MCF 10A (cell line): Measurements from ENCODE around the gene SNX30. TPM values are rescaled to one million over a fixed set of nuclear protein-coding genes. Genes with fewer than 3 reads are reported as not detected.

Source experiments
- BruUV-seq: library from RNA; stranded (reverse); fragments of 400-500 nt; replicated peaks from 2 replicates; lab custom pipeline; 2021; lab: Mats Ljungman, UMichigan
- CTCF ChIA-PET: fragments of 300-600 bp; sonication (Branson Sonifier 250); formaldehyde crosslinking; extraction: SDS; loops from one replicate; lab custom pipeline; 2021; ENCODE audit warnings: antibody characterized with exemption, inconsistent platforms; lab: Yijun Ruan, JAX
- POLR2A ChIA-PET: fragments of 300-600, 350-650 bp; sonication (Branson Sonifier 250); formaldehyde crosslinking; extraction: SDS; loops from one replicate; lab custom pipeline; 2020; ENCODE audit warnings: antibody characterized with exemption, inconsistent platforms; lab: Yijun Ruan, JAX
- DNase-seq: peaks from one replicate; pipeline ENCODE4 v3.0.0-alpha.2; 2018; ENCODE audit not compliant: unreplicated experiment
- H3K27ac Mint-ChIP-seq: one replicate; pipeline ENCODE4 v1.8.0; 2022; ENCODE audit warnings: mild to moderate bottlenecking, low read depth, mixed read lengths; ENCODE audit not compliant: unreplicated experiment
- H3K27me3 Mint-ChIP-seq: one replicate; pipeline ENCODE4 v1.8.0; 2022; ENCODE audit warnings: mixed read lengths; ENCODE audit not compliant: insufficient read depth, unreplicated experiment
- H3K36me3 Mint-ChIP-seq: one replicate; pipeline ENCODE4 v1.8.0; 2022; ENCODE audit warnings: mild to moderate bottlenecking, moderate library complexity, mixed read lengths; ENCODE audit not compliant: insufficient read depth, unreplicated experiment
- H3K4me1 Mint-ChIP-seq: one replicate; pipeline ENCODE4 v1.8.0; 2022; ENCODE audit warnings: mixed read lengths; ENCODE audit not compliant: insufficient read depth, unreplicated experiment
- H3K4me3 Mint-ChIP-seq: one replicate; pipeline ENCODE4 v1.8.0; 2022; ENCODE audit warnings: mild to moderate bottlenecking, moderate library complexity, mixed read lengths; ENCODE audit not compliant: unreplicated experiment
- H3K9me3 Mint-ChIP-seq: one replicate; pipeline ENCODE4 v1.8.0; 2022; ENCODE audit warnings: mixed read lengths; ENCODE audit not compliant: unreplicated experiment
- CTCF ChIP-seq: fragments of 200-600 bp; IDR thresholded peaks from one replicate; pipeline ENCODE4 v1.8.0; 2022; ENCODE audit warnings: antibody characterized with exemption, mild to moderate bottlenecking; ENCODE audit not compliant: unreplicated experiment
- intact Hi-C: fragments of 100-400 bp; cut with micrococcal nuclease; formaldehyde crosslinking; loops from 2 replicates; pipeline ENCODE4 v1.14.1; 2022
- total RNA-seq: library from RNA; stranded (reverse); gene quantifications from 2 replicates; pipeline ENCODE4 v1.2.3, GENCODE V29; 2022

Gene SNX30
- total RNA-seq, 1 experiment from 2014 or later: 9.6 TPM

DNA sequence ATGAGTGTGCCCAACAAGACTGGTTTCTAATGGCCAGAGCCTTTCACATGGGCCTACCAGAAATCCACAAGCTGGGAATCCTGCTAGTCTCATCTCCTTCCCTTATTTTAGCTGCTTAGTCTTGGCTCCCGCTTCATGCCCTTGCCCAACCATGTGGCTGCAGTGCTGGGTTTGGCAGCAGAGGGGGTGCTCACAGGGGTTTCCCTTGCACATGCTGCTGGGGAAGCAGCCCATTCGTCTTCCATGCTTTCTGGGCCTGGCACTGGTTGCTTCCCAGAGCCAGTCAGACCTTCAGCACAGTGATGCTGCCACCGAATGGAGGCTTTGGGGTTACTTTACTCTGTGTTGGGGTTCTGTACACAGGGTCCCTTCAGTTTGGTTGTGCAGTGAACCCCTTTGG, 113.8 kb downstream of the SNX30 start:
- DNase-seq: no peak
- no peak for TF ChIP-seq CTCF
- Mint-ChIP-seq H3K27ac (no peak overlapping the region), H3K27me3 (no peaks in the 10 kb centered on the region), H3K9me3 (no peaks in the 10 kb centered on the region), H3K4me3 (no peak overlapping the region), H3K4me1 (peaks cover 15% of the 10 kb centered on the region), H3K36me3 (no peaks in the 10 kb centered on the region)
- ChIA-PET POLR2A (no interaction called here), CTCF (interaction anchor here (0.9 to 1.1 kb wide), 2 partner anchors 9 to 39 kb away, joined by 3 read pairs; no protein-coding TSS in a partner anchor)
- no TSS peak for BruUV-seq
- intact Hi-C loops: no loop called here

GRCh38 chr9:112864982-112865381, 114.4 kb downstream of the SNX30 start:
- Mint-ChIP-seq H3K36me3 (no peaks in the 10 kb centered on the region), H3K4me1 (peaks cover 15% of the 10 kb centered on the region), H3K27me3 (no peaks in the 10 kb centered on the region), H3K9me3 (no peaks in the 10 kb centered on the region), H3K27ac (no peak overlapping the region), H3K4me3 (no peak overlapping the region)
- no peak for DNase-seq
- POLR2A ChIA-PET: no interaction called here
- BruUV-seq: no TSS peak
- CTCF ChIA-PET: interaction anchor here (0.7 to 1.1 kb wide), 2 partner anchors 12 to 38 kb away, joined by 3 read pairs; no protein-coding TSS in a partner anchor
- TF ChIP-seq CTCF: no peak
- intact Hi-C loops: no loop called here

- BruUV-seq: no TSS peak
- Mint-ChIP-seq H3K27me3 (no peaks in the 10 kb centered on the region), H3K36me3 (peaks cover 8% of the 10 kb centered on the region), H3K4me1 (peaks cover 9% of the 10 kb centered on the region), H3K4me3 (peak overlapping the region; percentile 36), H3K27ac (peak overlapping the region; percentile 46), H3K9me3 (no peaks in the 10 kb centered on the region)
- DNase-seq: peak; percentile 89
- no peak for TF ChIP-seq CTCF
- intact Hi-C loops: no loop called here
- ChIA-PET POLR2A (no interaction called here), CTCF (interaction anchor here (0.6 kb wide), 1 partner anchor 543 kb away, joined by 3 read pairs; no protein-coding TSS in a partner anchor)
Measured at GRCh38 chr9:112866662-112867274, 116.2 kb downstream of the SNX30 start.

DNA sequence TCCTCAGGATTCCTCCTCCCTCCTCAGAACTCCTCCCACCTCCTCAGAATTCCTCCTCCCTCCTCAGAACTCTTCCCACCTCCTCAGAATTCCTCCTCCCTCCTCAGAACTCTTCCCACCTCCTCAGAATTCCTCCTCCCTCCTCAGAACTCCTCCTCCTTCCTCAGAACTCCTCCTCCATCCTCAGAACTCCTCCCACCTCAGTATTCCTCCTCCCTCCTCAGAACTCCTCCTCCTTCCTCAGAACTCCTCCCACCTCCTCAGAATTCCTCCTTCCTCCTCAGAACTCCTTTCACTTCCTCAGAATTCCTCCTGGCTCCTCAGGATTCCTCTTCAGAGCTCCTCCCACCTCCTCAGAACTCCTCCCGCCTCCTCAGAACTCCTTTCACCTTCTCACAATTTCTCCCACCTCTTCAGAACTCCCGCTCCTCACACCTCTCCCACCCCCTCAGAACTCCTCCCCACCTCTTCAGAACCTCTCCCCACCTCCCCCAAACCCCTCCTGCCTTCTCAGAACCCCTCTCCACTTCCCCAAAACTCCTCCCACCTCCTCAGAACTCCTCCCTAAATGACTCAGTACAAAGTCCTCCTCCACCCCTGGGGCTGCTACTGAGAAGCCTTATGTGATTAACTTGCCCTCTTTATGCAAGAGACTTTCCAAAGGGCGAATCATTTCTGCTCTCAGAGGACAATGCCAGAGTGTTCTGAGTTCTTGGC, 116.9 kb downstream of the SNX30 start:
- Mint-ChIP-seq H3K27ac (peak overlapping the region; percentile 46), H3K36me3 (peaks cover 8% of the 10 kb centered on the region), H3K4me1 (peaks cover 9% of the 10 kb centered on the region), H3K27me3 (no peaks in the 10 kb centered on the region), H3K4me3 (peak overlapping the region; percentile 36), H3K9me3 (no peaks in the 10 kb centered on the region)
- TF ChIP-seq CTCF: no peak
- intact Hi-C loops: no loop called here
- CTCF ChIA-PET: interaction anchor here (1.2 kb wide), 1 partner anchor 36 kb away, joined by 6 read pairs; no protein-coding TSS in a partner anchor
- DNase-seq: peak; percentile 93
- BruUV-seq: no TSS peak
- POLR2A ChIA-PET: interaction anchor here (1.3 kb wide), 1 partner anchor 10 kb away, joined by 3 read pairs; no protein-coding TSS in a partner anchor
